Stimulated activated naive CD4-positive, alpha-beta T cell (primary cell): ENCODE data around the gene CCDC88C.
"Not testable (repeated sequence)": the region's sequence is repeated elsewhere in the genome, so short reads cannot be mapped to it uniquely, and the experiment has no call there.

Source experiments
- DNase-seq, 6 experiments: peaks; one replicate each; lab custom pipeline; 2025; lab: John Stamatoyannopoulos, UW

CCDC88C gene

GRCh38 chr14:91415794-91416743, 1.6 kb downstream of the CCDC88C start:
- DNase-seq, result peak; percentile 63 to 97 (median 78)

- no peak for DNase-seq
Observed at GRCh38 chr14:91414475-91414833, 3.2 kb downstream of the CCDC88C start.

GRCh38 chr14:91413547-91414474, 3.8 kb downstream of the CCDC88C start:
- DNase-seq, result peak in 4 of 6 experiments; percentile 25 to 69 (median 41)

GRCh38 chr14:91412939-91413338, 4.7 kb downstream of the CCDC88C start:
- DNase-seq, result no peak

GRCh38 chr14:91410771-91411536, 6.7 kb downstream of the CCDC88C start:
- DNase-seq, result no peak

GRCh38 chr14:91409928-91410718, 7.5 kb downstream of the CCDC88C start:
- peak in 2 of 6 experiments; percentile 20 to 47 for DNase-seq

- not testable (repeated sequence) for DNase-seq
Observed at GRCh38 chr14:91409240-91409639, 8.4 kb downstream of the CCDC88C start.

GRCh38 chr14:91406982-91407381, 10.6 kb downstream of the CCDC88C start:
- DNase-seq, result no peak

- DNase-seq, result no peak
Observed at GRCh38 chr14:91406451-91406850, 11.2 kb downstream of the CCDC88C start.

- no peak for DNase-seq
Observed at GRCh38 chr14:91405724-91406435, 11.7 kb downstream of the CCDC88C start.

GRCh38 chr14:91405241-91405721, 12.3 kb downstream of the CCDC88C start:
- peak; percentile 61 to 90 (median 70) for DNase-seq

- no peak for DNase-seq
Observed at GRCh38 chr14:91402771-91403600, 14.6 kb downstream of the CCDC88C start.

- DNase-seq, result no peak
Observed at GRCh38 chr14:91402348-91402747, 15.3 kb downstream of the CCDC88C start.

- no peak for DNase-seq
Observed at GRCh38 chr14:91401751-91402150, 15.9 kb downstream of the CCDC88C start.

- DNase-seq, result no peak
Observed at GRCh38 chr14:91400696-91401095, 16.9 kb downstream of the CCDC88C start.

- DNase-seq, result peak; percentile 34 to 68 (median 42)
Observed at GRCh38 chr14:91399868-91400640, 17.6 kb downstream of the CCDC88C start.

GRCh38 chr14:91398707-91399106, 18.9 kb downstream of the CCDC88C start:
- DNase-seq, result no peak

- no peak for DNase-seq
Observed at GRCh38 chr14:91397965-91398591, 19.5 kb downstream of the CCDC88C start.
